Loucy (cell line): ENCODE measurements around the gene ZC3H10.

Source experiments
- EZH2phosphoT487 ChIP-seq: fragments of 200-600 bp; IDR thresholded peaks from 2 replicates; pipeline ENCODE4 v1.6.1; 2018; ENCODE audit warnings: antibody characterized with exemption, mild to moderate bottlenecking, moderate library complexity, borderline replicate concordance
- TF ChIP-seq, protein P1 (sequence below): fragments of 200-600 bp; sonication (generic); conservative IDR thresholded peaks from 2 replicates; pipeline ENCODE4 v1.5.1; 2014; ENCODE audit warnings: mild to moderate bottlenecking, antibody characterized with exemption, low read length

DNA sequence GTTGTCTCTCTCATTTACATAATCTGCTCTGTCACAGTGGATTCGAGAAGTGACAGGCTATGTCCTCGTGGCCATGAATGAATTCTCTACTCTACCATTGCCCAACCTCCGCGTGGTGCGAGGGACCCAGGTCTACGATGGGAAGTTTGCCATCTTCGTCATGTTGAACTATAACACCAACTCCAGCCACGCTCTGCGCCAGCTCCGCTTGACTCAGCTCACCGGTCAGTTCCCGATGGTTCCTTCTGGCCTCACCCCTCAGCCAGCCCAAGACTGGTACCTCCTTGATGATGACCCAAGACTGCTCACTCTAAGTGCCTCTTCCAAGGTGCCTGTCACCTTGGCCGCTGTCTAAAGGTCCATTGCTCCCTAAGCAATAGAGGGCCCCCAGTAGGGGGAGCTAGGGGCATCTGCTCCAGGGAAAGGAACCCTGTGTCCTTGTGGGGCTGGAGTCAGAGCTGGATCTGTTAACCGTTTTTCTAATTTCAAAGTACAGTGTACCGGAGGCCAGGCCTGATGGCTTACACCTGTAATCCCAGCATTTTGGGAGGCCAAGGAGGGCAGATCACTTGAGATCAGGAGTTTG, 33.0 kb upstream of the ZC3H10 start:
- TF ChIP-seq, protein P1, sequence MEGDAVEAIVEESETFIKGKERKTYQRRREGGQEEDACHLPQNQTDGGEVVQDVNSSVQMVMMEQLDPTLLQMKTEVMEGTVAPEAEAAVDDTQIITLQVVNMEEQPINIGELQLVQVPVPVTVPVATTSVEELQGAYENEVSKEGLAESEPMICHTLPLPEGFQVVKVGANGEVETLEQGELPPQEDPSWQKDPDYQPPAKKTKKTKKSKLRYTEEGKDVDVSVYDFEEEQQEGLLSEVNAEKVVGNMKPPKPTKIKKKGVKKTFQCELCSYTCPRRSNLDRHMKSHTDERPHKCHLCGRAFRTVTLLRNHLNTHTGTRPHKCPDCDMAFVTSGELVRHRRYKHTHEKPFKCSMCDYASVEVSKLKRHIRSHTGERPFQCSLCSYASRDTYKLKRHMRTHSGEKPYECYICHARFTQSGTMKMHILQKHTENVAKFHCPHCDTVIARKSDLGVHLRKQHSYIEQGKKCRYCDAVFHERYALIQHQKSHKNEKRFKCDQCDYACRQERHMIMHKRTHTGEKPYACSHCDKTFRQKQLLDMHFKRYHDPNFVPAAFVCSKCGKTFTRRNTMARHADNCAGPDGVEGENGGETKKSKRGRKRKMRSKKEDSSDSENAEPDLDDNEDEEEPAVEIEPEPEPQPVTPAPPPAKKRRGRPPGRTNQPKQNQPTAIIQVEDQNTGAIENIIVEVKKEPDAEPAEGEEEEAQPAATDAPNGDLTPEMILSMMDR: peak; percentile 76
- no peak for TF ChIP-seq EZH2phosphoT487
